Stomach (tissue), 9 donors: ENCODE data around the gene IGF2BP3. TPM values are rescaled to one million over a fixed set of nuclear protein-coding genes. Genes with fewer than 3 reads are reported as not detected.

ENCODE experiments used
- DNase-seq, 2 donors: peaks; one replicate each; pipeline versions ENCODE4 v3.0.0 to v3.0.0-alpha.2; 2013 to 2019
- H3K27ac ChIP-seq, 5 donors: fragments of 200-600 bp in 4 of 5; sonication (generic) in 4 of 5; one replicate each; pipeline ENCODE4 v1.5.1; 2013 to 2019; ENCODE audit warnings: mild to moderate bottlenecking in 1 of 5, moderate library complexity in 1 of 5
- H3K27me3 ChIP-seq, 3 donors: fragments of 200-600 bp; sonication (generic); one replicate each; pipeline ENCODE4 v1.5.1; 2017 to 2019; ENCODE audit warnings: mixed run types in 1 of 3
- H3K36me3 ChIP-seq, 4 donors: fragments of 200-600 bp; sonication (generic); 1 replicate in 3 of 4; 2 replicates in 1 of 4; pipeline ENCODE4 v1.5.1; 2016 to 2019
- H3K4me1 ChIP-seq, 4 donors: fragments of 200-600 bp; sonication (generic); one replicate each; pipeline ENCODE4 v1.5.1; 2016 to 2019
- H3K4me3 ChIP-seq, 4 donors: fragments of 200-600 bp; sonication (generic) in 3 of 4; one replicate each; pipeline ENCODE4 v1.5.1; 2016 to 2019; ENCODE audit warnings: mild to moderate bottlenecking in 1 of 4
- H3K9me3 ChIP-seq, 4 donors: fragments of 200-600 bp; sonication (generic); one replicate each; pipeline ENCODE4 v1.5.1; 2016 to 2019
- CTCF ChIP-seq, 7 experiments: fragments of 450-650 bp in 4 of 7; fragments of 200-600 bp in 3 of 7; sonication (generic) in 3 of 7; IDR thresholded peaks; one replicate each; pipeline ENCODE4 v1.5.1; 2016 to 2019; ENCODE audit warnings: antibody characterized with exemption in 7 of 7, control low read depth in 2 of 7, mild to moderate bottlenecking in 1 of 7
- EP300 ChIP-seq: sonication (generic); formaldehyde crosslinking; IDR thresholded peaks from one replicate; pipeline ENCODE4 v1.6.1; 2017; ENCODE audit warnings: antibody characterized with exemption
- POLR2A ChIP-seq, 4 donors: fragments of 450-650 bp; IDR thresholded peaks; one replicate each; pipeline ENCODE4 v1.6.1; 2016; ENCODE audit warnings: antibody characterized with exemption in 4 of 4, control low read depth in 2 of 4, mild to moderate bottlenecking in 1 of 4, moderate library complexity in 1 of 4
- POLR2AphosphoS5 ChIP-seq, 3 donors: sonication (generic); formaldehyde crosslinking; IDR thresholded peaks; one replicate each; pipeline ENCODE4 v1.6.1; 2016; ENCODE audit warnings: antibody characterized with exemption in 3 of 3
- WGBS, 5 donors: extraction: QIAGEN DNeasy Blood & Tissue Kit in 3 of 5; methylation state at CpG; one replicate each; pipeline versions ENCODE4 v1.1.5 to v1.1.7; 2013 to 2018; 5-methylcytosine and 5-hydroxymethylcytosine counted together
- intact Hi-C: fragments of 100-400 bp; cut with DNase I; formaldehyde crosslinking; loops from one replicate; pipeline ENCODE4 v1.15.1; 2023; ENCODE audit warnings: low total_unique reads
- polyA plus RNA-seq, 3 donors: library from polyadenylated mRNA; stranded (reverse); fragments of 200-250 nt; gene quantifications; one replicate each; pipeline ENCODE4 v1.2.3, GENCODE V29; 2013
- total RNA-seq, 5 donors: library from RNA; depleted of rRNA; stranded (reverse); fragments of >200 nt; gene quantifications; one replicate each; pipeline versions ENCODE4 v1.1.0 to v1.2.3, GENCODE V29; 2014 to 2016
- donor health status: healthy with polysubstance abuse.
- donor health status: Bipolar disorder and iron deficiency.
- donor health status: healthy.

The IGF2BP3 gene
- total and polyA plus RNA-seq, 8 donors = 0.43 to 61.9 (median 5.2) TPM; not detected in 4

GRCh38 chr7:23380556-23380955, 89.7 kb downstream of the IGF2BP3 start:
- no peaks in the 10 kb centered on the region for H3K9me3 ChIP-seq
- no peak for DNase-seq
- H3K27ac ChIP-seq = no peak overlapping the region
- intact Hi-C loops = no loop called here
- no peaks in the 10 kb centered on the region for H3K36me3 ChIP-seq
- no peak overlapping the region for H3K4me3 ChIP-seq
- 86 to 93% (median 89%) methylated on average over 4 of the region's 4 CpGs for WGBS, 5 donors
- TF ChIP-seq CTCF (IDR thresholded peaks at IDR 0.05) (no peak), EP300 (no peak), POLR2AphosphoS5 (IDR thresholded peaks at IDR 0.05) (no peak), POLR2A (IDR thresholded peaks at IDR 0.05) (no peak)
- H3K4me1 ChIP-seq = no peaks in the 10 kb centered on the region
- H3K27me3 ChIP-seq = peaks cover 0 to 5% (median 0%) of the 10 kb centered on the region in 3 donors

- TF ChIP-seq EP300 = no peak
Measured at GRCh38 chr7:23378996-23379395, 91.3 kb downstream of the IGF2BP3 start.

GRCh38 chr7:23377134-23377533, 93.2 kb downstream of the IGF2BP3 start:
- no peak for DNase-seq
- 48 to 61% (median 50%) methylated on average over 3 of the region's 3 CpGs for whole genome bisulfite sequencing, 5 donors

More at GRCh38 chr7:23378996-23379395, 91.3 kb downstream of the IGF2BP3 start:
- Histone ChIP-seq H3K27me3 (peaks cover 0 to 5% (median 0%) of the 10 kb centered on the region in 3 donors), H3K9me3 (no peaks in the 10 kb centered on the region), H3K36me3 (no peaks in the 10 kb centered on the region), H3K4me1 (no peaks in the 10 kb centered on the region), H3K27ac (no peak overlapping the region), H3K4me3 (no peak overlapping the region)
- intact Hi-C loops = no loop called here
- peak in 1 of 2 donors; percentile 43 for DNase-seq
- 54 to 81% (median 74%) methylated on average over 1 of the region's 1 CpG for WGBS, 5 donors

GRCh38 chr7:23373151-23374004, 96.9 kb downstream of the IGF2BP3 start:
- 75 to 85% (median 81%) methylated on average over 6 of the region's 6 CpGs for WGBS, 5 donors
- H3K27me3 ChIP-seq = no peaks in the 10 kb centered on the region
- TF ChIP-seq POLR2A (IDR thresholded peaks at IDR 0.05) (no peak), POLR2AphosphoS5 (IDR thresholded peaks at IDR 0.05) (no peak), EP300 (no peak)
- no peaks in the 10 kb centered on the region for H3K36me3 ChIP-seq
- H3K9me3 ChIP-seq = no peaks in the 10 kb centered on the region
- no peaks in the 10 kb centered on the region for H3K4me1 ChIP-seq
- no peak for DNase-seq
- intact Hi-C loops = no loop called here
- H3K27ac ChIP-seq = no peak overlapping the region
- H3K4me3 ChIP-seq = no peak overlapping the region

More at GRCh38 chr7:23377134-23377533, 93.2 kb downstream of the IGF2BP3 start:
- Histone ChIP-seq H3K4me1 (no peaks in the 10 kb centered on the region), H3K27ac (no peak overlapping the region), H3K27me3 (peaks cover 0 to 5% (median 0%) of the 10 kb centered on the region in 3 donors), H3K9me3 (no peaks in the 10 kb centered on the region), H3K4me3 (no peak overlapping the region), H3K36me3 (no peaks in the 10 kb centered on the region)
- intact Hi-C loops = no loop called here
- TF ChIP-seq POLR2AphosphoS5 (IDR thresholded peaks at IDR 0.05) (no peak), POLR2A (IDR thresholded peaks at IDR 0.05) (no peak), CTCF (IDR thresholded peaks at IDR 0.05) (no peak), EP300 (no peak)

GRCh38 chr7:23372611-23373010, 97.7 kb downstream of the IGF2BP3 start:
- peak in 1 of 2 donors; percentile 17 for DNase-seq
- Histone ChIP-seq H3K9me3 (no peaks in the 10 kb centered on the region), H3K27me3 (no peaks in the 10 kb centered on the region), H3K4me3 (no peak overlapping the region), H3K27ac (no peak overlapping the region), H3K36me3 (no peaks in the 10 kb centered on the region), H3K4me1 (no peaks in the 10 kb centered on the region)
- TF ChIP-seq POLR2AphosphoS5 (IDR thresholded peaks at IDR 0.05) = no peak
- no peak for TF ChIP-seq EP300
- no peak for TF ChIP-seq CTCF (IDR thresholded peaks at IDR 0.05)
- TF ChIP-seq POLR2A (IDR thresholded peaks at IDR 0.05) = no peak
- WGBS, 5 donors = 83 to 91% (median 85%) methylated on average over 4 of the region's 4 CpGs
- intact Hi-C loops = no loop called here
